DND-41 (cell line): Measurements from ENCODE around the gene CHN2.

Experiments used
- ATAC-seq: fragments of 200-7000 bp; cut with Tn5 transposase; 3 replicates; pipeline ENCODE4 v1.9.1; 2021; ENCODE audit warnings: low read depth; ENCODE audit not compliant: insufficient read depth
- DNase-seq: peaks from one replicate; pipeline ENCODE4 v3.0.0-alpha.2; 2020
- H2AFZ ChIP-seq: 2 replicates; pipeline ENCODE4 v1.6.0; 2012; ENCODE audit warnings: low read depth, low read length
- H3K27ac ChIP-seq: 2 replicates; pipeline ENCODE4 v1.5.1; 2012; ENCODE audit warnings: low read length, inconsistent platforms
- H3K27me3 ChIP-seq: fragments of 200-600 bp; sonication (generic); 2 replicates; pipeline ENCODE4 v1.6.0; 2012; ENCODE audit warnings: low read length, mild to moderate bottlenecking, inconsistent platforms; ENCODE audit not compliant: insufficient read depth, poor library complexity
- H3K36me3 ChIP-seq: 2 replicates; pipeline ENCODE4 v1.5.1; 2012; ENCODE audit warnings: low read length, inconsistent platforms; ENCODE audit not compliant: insufficient read depth
- H3K4me1 ChIP-seq: 2 replicates; pipeline ENCODE4 v1.5.1; 2012; ENCODE audit warnings: mild to moderate bottlenecking, low read length; ENCODE audit not compliant: insufficient read depth
- H3K4me2 ChIP-seq: 2 replicates; pipeline ENCODE4 v1.6.0; 2012; ENCODE audit warnings: mild to moderate bottlenecking, moderate library complexity, low read length, inconsistent platforms; ENCODE audit not compliant: insufficient read depth
- H3K4me3 ChIP-seq, 2 experiments: fragments of 200-600 bp in 1 of 2; shearing (Covaris generic) in 1 of 2; 2 replicates each; pipeline ENCODE4 v1.5.1; 2012 to 2016; ENCODE audit warnings: inconsistent platforms in 2 of 2, low read length in 2 of 2, mild to moderate bottlenecking in 2 of 2, low read depth in 1 of 2, moderate library complexity in 1 of 2
- H3K79me2 ChIP-seq: 2 replicates; pipeline ENCODE4 v1.6.0; 2012; ENCODE audit warnings: low read length, inconsistent platforms; ENCODE audit not compliant: insufficient read depth
- H3K9ac ChIP-seq: 2 replicates; pipeline ENCODE4 v1.6.0; 2012; ENCODE audit warnings: low read depth, mild to moderate bottlenecking, inconsistent platforms, low read length, moderate library complexity
- H3K9me3 ChIP-seq: 2 replicates; pipeline ENCODE4 v1.5.1; 2012; ENCODE audit warnings: low read length, moderate library complexity, mild to moderate bottlenecking, inconsistent platforms; ENCODE audit not compliant: insufficient read depth, severe bottlenecking
- H4K20me1 ChIP-seq: 2 replicates; pipeline ENCODE4 v1.6.0; 2012; ENCODE audit warnings: low read length; ENCODE audit not compliant: insufficient read depth
- EZH2 ChIP-seq: IDR thresholded peaks from 3 replicates; pipeline ENCODE4 v1.6.1; 2012; ENCODE audit warnings: borderline replicate concordance, low read depth, mild to moderate bottlenecking, moderate library complexity, low read length, inconsistent platforms; ENCODE audit not compliant: severe bottlenecking
- TF ChIP-seq, protein P1 (sequence below): IDR thresholded peaks from 2 replicates; pipeline ENCODE4 v1.5.1; 2012; ENCODE audit warnings: borderline replicate concordance, low read length, moderate library complexity, mild to moderate bottlenecking; ENCODE audit not compliant: poor library complexity, severe bottlenecking; ENCODE audit errors: extremely low read depth

CHN2 gene

DNA sequence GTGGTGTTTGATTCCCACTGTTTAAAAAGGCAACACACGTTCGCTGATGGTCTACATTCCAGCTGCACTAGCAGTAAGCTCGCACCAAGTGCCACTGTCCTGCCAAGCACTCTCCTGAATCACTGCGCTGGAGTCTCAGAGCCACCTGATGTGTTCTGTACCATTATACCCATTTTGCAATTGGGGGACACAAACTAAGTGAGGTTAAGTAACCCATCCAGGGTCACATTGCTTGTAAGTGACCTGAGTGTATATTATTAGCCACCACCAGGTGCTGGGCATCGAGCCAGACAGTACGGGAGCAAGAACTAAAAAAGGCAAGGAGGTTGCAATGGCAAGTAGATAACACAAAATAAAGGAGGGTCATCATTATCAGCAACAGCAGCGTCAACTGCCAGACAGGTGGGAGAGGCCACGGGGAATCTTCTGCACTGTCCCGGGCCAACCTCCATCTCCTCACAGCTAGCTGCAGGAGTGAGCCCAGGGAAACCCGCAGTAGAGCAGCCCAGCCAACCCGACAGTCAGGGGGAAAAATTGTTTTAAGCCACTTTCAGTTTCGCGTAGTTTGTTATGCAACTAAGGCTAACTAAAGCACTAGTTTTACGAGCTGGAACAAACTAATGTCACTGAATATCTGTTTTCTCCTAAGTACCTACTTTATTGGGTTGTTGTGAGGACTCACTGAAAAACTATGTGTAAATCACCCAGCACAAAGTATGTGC is 47.5 kb upstream of the CHN2 start:
- Histone ChIP-seq H2AFZ (peak overlapping the region; percentile 99), H3K4me1 (peaks cover 39% of the 10 kb centered on the region), H3K79me2 (peaks cover 16% of the 10 kb centered on the region), H3K9me3 (no peaks in the 10 kb centered on the region), H3K4me3 (peak overlapping the region; percentile 60 to 96; a peak in 3 of 4 replicates), H3K4me2 (peak overlapping the region; percentile 96), H4K20me1 (no peaks in the 10 kb centered on the region), H3K27ac (peak overlapping the region; percentile 86), H3K27me3 (no peaks in the 10 kb centered on the region), H3K36me3 (no peaks in the 10 kb centered on the region; the same call in 1 of the 2 replicates), H3K9ac (peak overlapping the region; percentile 87)
- ATAC-seq (no peak), DNase-seq (no peak)
- TF ChIP-seq EZH2 = no peak
- TF ChIP-seq, protein P1, sequence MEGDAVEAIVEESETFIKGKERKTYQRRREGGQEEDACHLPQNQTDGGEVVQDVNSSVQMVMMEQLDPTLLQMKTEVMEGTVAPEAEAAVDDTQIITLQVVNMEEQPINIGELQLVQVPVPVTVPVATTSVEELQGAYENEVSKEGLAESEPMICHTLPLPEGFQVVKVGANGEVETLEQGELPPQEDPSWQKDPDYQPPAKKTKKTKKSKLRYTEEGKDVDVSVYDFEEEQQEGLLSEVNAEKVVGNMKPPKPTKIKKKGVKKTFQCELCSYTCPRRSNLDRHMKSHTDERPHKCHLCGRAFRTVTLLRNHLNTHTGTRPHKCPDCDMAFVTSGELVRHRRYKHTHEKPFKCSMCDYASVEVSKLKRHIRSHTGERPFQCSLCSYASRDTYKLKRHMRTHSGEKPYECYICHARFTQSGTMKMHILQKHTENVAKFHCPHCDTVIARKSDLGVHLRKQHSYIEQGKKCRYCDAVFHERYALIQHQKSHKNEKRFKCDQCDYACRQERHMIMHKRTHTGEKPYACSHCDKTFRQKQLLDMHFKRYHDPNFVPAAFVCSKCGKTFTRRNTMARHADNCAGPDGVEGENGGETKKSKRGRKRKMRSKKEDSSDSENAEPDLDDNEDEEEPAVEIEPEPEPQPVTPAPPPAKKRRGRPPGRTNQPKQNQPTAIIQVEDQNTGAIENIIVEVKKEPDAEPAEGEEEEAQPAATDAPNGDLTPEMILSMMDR = no peak

DNA sequence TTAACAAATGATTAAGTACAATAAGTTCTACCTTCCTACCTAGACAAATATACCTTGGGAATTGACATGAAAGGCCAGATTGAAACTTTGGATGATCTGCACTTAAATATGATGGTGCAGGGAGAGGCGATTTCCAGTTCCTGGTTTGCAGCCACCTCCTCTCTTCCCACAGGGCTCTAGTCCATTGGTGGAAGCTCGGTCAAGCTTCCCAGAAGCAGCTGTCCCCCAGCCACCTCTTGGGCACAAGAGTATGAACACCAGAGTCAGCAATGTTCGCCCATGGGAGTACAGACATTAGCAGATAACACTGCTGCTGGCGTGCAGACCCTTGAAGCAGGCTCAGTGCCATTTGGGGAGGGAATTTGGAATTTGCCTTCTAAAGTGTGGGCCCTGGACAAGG is 46.8 kb upstream of the CHN2 start:
- H4K20me1 ChIP-seq = no peaks in the 10 kb centered on the region
- H3K27ac ChIP-seq = no peak overlapping the region
- 0 out of 2 replicates have a peak overlapping the region, but pooled peaks have one; percentile 96 for H3K4me2 ChIP-seq
- no peak for TF ChIP-seq EZH2
- TF ChIP-seq, protein P1 = no peak
- H3K79me2 ChIP-seq = peaks cover 16% of the 10 kb centered on the region
- no peak overlapping the region for H3K9ac ChIP-seq
- no peak overlapping the region for H2AFZ ChIP-seq
- peaks cover 39% of the 10 kb centered on the region for H3K4me1 ChIP-seq
- H3K4me3 ChIP-seq = no peak overlapping the region
- DNase-seq = no peak
- no peak for ATAC-seq
- H3K9me3 ChIP-seq = no peaks in the 10 kb centered on the region
- no peaks in the 10 kb centered on the region; the same call in 1 of the 2 replicates for H3K36me3 ChIP-seq
- no peaks in the 10 kb centered on the region for H3K27me3 ChIP-seq

DNA sequence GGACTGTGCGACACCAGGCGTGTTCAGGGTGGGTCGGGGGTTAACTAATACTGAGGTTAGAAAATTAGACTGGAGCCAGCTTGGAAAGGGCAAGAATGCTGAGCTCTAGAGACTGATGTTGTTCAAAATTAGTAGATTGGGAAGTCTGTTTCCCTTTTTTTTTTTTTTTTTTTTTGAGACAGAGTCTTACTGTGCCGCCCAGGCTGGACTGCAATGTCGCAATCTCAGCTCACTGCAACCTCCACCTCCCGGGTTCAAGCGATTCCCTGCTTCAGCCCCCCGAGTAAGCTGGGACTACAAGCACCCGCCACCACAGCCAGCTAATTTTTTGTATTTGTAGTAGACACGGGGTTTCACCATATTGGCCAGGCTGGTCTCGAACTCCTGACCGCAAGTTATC is 45.5 kb upstream of the CHN2 start:
- no peak for TF ChIP-seq EZH2
- TF ChIP-seq, protein P1 = no peak
- DNase-seq (no peak), ATAC-seq (no peak)
- Histone ChIP-seq H3K4me3 (no peak overlapping the region), H2AFZ (no peak overlapping the region), H3K79me2 (peaks cover 16% of the 10 kb centered on the region), H3K27ac (no peak overlapping the region), H3K4me1 (peaks cover 51% of the 10 kb centered on the region), H3K4me2 (no peak overlapping the region), H3K36me3 (no peaks in the 10 kb centered on the region; the same call in 1 of the 2 replicates), H3K9ac (no peak overlapping the region), H3K27me3 (no peaks in the 10 kb centered on the region), H4K20me1 (no peaks in the 10 kb centered on the region), H3K9me3 (no peaks in the 10 kb centered on the region)
